Renal cortex interstitium (tissue), 11 donors: Measurements from ENCODE around the gene DLGAP3. TPM values are rescaled to one million over a fixed set of nuclear protein-coding genes. Genes with fewer than 3 reads are reported as not detected.

Experiments used
- DNase-seq, 11 donors: peaks; one replicate each; pipeline ENCODE4 v3.0.0-alpha.2; 2013; ENCODE audit warnings: low read depth in 9 of 11, low spot score in 4 of 11; ENCODE audit errors: extremely low read depth in 1 of 11
- polyA plus RNA-seq, 3 donors: library from polyadenylated mRNA; unstranded; fragments of 120-200 nt; gene quantifications; one replicate each; pipeline ENCODE4 v1.2.1, GENCODE V29; 2013; ENCODE audit not compliant: insufficient read length in 3 of 3

The DLGAP3 gene
- polyA plus RNA-seq, 3 donors: 1.4 to 3.0 (median 2.5) TPM

GRCh38 chr1:34850382-34850781 is 79.1 kb downstream of the DLGAP3 start:
- DNase-seq: no peak

DNA sequence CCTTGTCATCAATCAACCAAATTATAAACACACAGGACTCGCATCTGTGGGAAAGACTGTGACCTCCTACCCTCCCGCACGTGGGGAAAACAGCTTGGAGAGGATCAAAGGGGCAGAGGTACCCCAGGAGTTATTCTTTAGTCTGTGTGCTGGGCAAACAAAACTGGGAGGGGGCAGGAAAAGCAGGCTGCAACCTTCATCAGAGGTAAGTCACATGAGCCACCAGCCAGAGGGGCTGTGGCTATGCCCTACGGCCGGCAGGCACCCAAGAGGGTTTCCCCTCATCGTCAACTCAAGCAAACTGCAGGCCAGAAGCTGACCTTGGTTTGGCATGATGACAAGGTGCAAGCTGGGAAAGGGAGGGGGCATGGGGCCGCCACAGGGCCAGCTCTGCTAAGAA is 82.4 kb downstream of the DLGAP3 start:
- DNase-seq: no peak

DNA sequence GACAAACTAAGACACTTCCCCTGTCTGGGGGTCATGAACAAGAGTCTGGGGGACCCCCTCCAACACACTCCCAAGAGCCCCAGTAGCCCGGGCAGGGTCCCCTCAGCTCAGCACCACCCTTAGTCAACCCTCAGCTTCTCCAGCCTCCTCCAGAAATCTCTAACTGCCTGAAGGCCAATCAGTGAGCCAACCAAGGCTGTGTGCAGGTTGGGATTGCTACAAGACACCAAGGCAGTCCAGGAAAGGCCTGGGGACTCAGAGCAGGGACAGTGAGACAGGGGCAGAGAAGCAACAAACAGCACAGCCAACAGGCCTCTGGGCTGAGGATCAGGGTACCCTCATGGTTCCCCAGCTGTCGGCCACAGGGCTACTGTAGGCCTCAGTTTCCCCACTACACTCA is 83.2 kb downstream of the DLGAP3 start:
- no peak for DNase-seq

GRCh38 chr1:34845131-34845901 is 84.1 kb downstream of the DLGAP3 start:
- DNase-seq: no peak

DNA sequence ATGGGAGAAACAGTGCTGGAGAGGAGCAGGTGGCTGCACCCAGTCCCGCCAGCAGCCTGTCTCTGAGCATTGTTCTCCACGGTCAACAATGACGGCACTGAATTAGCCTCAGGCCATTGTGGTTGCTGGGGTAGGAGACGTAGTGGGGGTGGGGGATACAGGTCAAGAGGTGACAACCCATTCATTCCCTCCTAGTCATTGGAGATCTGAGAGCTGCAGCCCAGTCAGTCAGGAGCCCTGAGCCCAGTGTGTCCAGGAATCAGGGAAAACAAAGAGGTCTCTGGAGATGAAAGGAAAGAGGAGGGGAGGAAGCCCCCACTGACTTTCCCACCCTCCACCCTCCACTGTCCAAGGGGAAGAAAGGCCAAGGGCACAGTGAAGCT is 85.2 kb downstream of the DLGAP3 start:
- no peak for DNase-seq

GRCh38 chr1:34843392-34844251 is 85.8 kb downstream of the DLGAP3 start:
- DNase-seq: no peak

- DNase-seq: no peak
Observed at GRCh38 chr1:34842952-34843371, 86.5 kb downstream of the DLGAP3 start.

- DNase-seq: no peak
Observed at GRCh38 chr1:34842073-34842472, 87.4 kb downstream of the DLGAP3 start.

GRCh38 chr1:34840426-34840825 is 89.0 kb downstream of the DLGAP3 start:
- no peak for DNase-seq

GRCh38 chr1:34839526-34840305 is 89.7 kb downstream of the DLGAP3 start:
- no peak for DNase-seq

- no peak for DNase-seq
Observed at GRCh38 chr1:34833711-34834110, 95.7 kb downstream of the DLGAP3 start.

- DNase-seq: no peak
Observed at GRCh38 chr1:34831721-34832246, 97.7 kb downstream of the DLGAP3 start.

- DNase-seq: no peak
Observed at GRCh38 chr1:34829250-34829649, 100.2 kb downstream of the DLGAP3 start.

- DNase-seq: no peak
Observed at GRCh38 chr1:34828611-34829010, 100.8 kb downstream of the DLGAP3 start.

- DNase-seq: no peak
Observed at GRCh38 chr1:34827341-34827941, 102.0 kb downstream of the DLGAP3 start.

DNA sequence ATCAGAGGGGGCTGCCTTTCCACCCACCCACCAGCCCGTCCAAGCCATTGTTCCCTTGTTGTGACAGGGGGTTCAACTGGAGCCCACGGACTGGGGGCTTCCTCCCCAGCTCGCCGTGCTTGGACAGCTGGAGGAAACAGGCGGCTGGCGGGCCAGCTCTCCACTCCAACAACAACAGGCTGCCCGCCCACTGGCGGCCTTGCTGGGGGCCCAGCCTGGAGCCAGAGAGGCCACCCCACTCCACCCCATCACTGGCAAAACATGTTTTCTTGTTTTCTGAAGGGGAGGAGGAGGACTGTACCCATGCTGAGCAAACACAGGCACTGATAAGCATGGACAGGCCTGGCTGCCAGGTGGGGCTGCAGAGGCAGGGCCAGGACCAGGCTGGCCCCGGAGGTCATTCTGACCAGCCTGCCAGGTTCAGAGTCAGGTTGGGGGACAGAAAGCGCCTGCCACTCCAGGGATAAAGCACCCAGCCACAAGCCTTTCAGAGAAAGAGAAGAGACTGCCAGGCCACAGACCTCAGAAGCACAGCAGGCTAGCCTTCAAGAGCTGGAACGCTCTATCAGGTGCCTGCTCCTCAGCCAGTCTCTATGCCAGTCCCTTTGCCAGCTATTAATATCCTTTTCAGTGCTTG is 103.9 kb downstream of the DLGAP3 start:
- no peak for DNase-seq

GRCh38 chr1:34824817-34825454 is 104.5 kb downstream of the DLGAP3 start:
- no peak for DNase-seq

DNA sequence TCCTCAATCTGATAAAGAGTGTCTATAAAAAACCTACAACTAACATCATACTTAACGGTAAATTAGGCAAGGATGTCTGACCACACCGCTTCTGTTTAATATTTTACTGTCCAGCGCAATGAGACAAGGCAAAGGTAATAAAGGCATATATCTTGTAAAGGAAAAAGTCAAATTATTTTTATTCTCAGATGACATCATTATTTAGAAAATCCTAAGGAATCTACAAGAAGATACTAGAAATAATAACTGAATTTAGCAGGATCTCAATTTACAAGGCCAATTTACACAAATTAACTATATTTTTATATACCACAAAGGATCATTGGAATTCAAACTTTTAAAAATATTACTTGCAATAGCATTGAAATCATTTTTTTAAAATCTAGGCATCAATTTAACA is 107.2 kb downstream of the DLGAP3 start:
- DNase-seq: no peak
